HEK293 (cell line): ENCODE data around the gene ABCC3.
A peak's percentile ranks its signal among the peaks of the same experiment; 100 is the strongest.

Experiments used
- BCL11B ChIP-seq: fragments of 450-650 bp; formaldehyde crosslinking; IDR thresholded peaks from 2 replicates; pipeline ENCODE4 v1.5.1; 2016; ENCODE audit warnings: low read depth, missing biosample characterization, missing genetic modification characterization
- HOXD13 ChIP-seq: sonication (generic); formaldehyde crosslinking; IDR thresholded peaks from 2 replicates; pipeline ENCODE4 v1.8.0; 2022; ENCODE audit warnings: missing genetic modification reagents, borderline replicate concordance
- KLF7 ChIP-seq: fragments of 450-650 bp; formaldehyde crosslinking; IDR thresholded peaks from 2 replicates; pipeline ENCODE4 v1.5.1; 2016; ENCODE audit warnings: missing biosample characterization, missing genetic modification characterization, borderline replicate concordance
- SETDB1 ChIP-seq: IDR thresholded peaks from one replicate; pipeline ENCODE4 v1.6.1; 2017; ENCODE audit warnings: mild to moderate bottlenecking, low read length, moderate library complexity, mixed read lengths; ENCODE audit not compliant: insufficient read length
- ZFP69B ChIP-seq: fragments of 450-650 bp; formaldehyde crosslinking; IDR thresholded peaks from 2 replicates; pipeline ENCODE4 v1.5.1; 2016; ENCODE audit warnings: missing biosample characterization, missing genetic modification characterization
- ZNF133 ChIP-seq: fragments of 450-650 bp; formaldehyde crosslinking; IDR thresholded peaks from 2 replicates; pipeline ENCODE4 v1.5.1; 2016; ENCODE audit warnings: missing biosample characterization, missing genetic modification characterization
- ZNF169 ChIP-seq: fragments of 450-650 bp; formaldehyde crosslinking; IDR thresholded peaks from 2 replicates; pipeline ENCODE4 v1.5.1; 2016; ENCODE audit warnings: missing biosample characterization, missing genetic modification characterization
- ZNF184 ChIP-seq: fragments of 450-650 bp; IDR thresholded peaks from 2 replicates; pipeline ENCODE4 v1.5.1; 2018; ENCODE audit warnings: missing biosample characterization, mild to moderate bottlenecking, missing genetic modification characterization
- ZNF266 ChIP-seq: fragments of 450-650 bp; formaldehyde crosslinking; IDR thresholded peaks from 2 replicates; pipeline ENCODE4 v1.5.1; 2016; ENCODE audit warnings: missing biosample characterization, missing genetic modification characterization, low read depth
- ZNF324 ChIP-seq: fragments of 450-650 bp; formaldehyde crosslinking; IDR thresholded peaks from 2 replicates; pipeline ENCODE4 v1.5.1; 2016; ENCODE audit warnings: missing biosample characterization, missing genetic modification characterization
- ZNF366 ChIP-seq: fragments of 450-650 bp; formaldehyde crosslinking; conservative IDR thresholded peaks from 2 replicates; pipeline ENCODE4 v1.5.1; 2016; ENCODE audit warnings: missing biosample characterization, missing genetic modification characterization
- ZNF37A ChIP-seq: fragments of 450-650 bp; IDR thresholded peaks from 2 replicates; pipeline ENCODE4 v1.5.1; 2018; ENCODE audit warnings: missing biosample characterization, missing genetic modification characterization
- ZNF391 ChIP-seq: fragments of 450-650 bp; formaldehyde crosslinking; IDR thresholded peaks from 2 replicates; pipeline ENCODE4 v1.5.1; 2016; ENCODE audit warnings: low read depth, missing biosample characterization, missing genetic modification characterization, borderline replicate concordance
- ZNF426 ChIP-seq: fragments of 450-650 bp; formaldehyde crosslinking; IDR thresholded peaks from 2 replicates; pipeline ENCODE4 v1.5.1; 2017; ENCODE audit warnings: missing biosample characterization, missing genetic modification characterization, mild to moderate bottlenecking, inconsistent platforms, moderate library complexity
- ZNF521 ChIP-seq: fragments of 450-650 bp; formaldehyde crosslinking; IDR thresholded peaks from 2 replicates; pipeline ENCODE4 v1.5.1; 2017; ENCODE audit warnings: missing biosample characterization, mild to moderate bottlenecking, missing genetic modification characterization
- ZNF544 ChIP-seq: fragments of 450-650 bp; formaldehyde crosslinking; IDR thresholded peaks from 2 replicates; pipeline ENCODE4 v1.5.0; 2017; ENCODE audit warnings: missing biosample characterization, missing genetic modification characterization
- ZNF548 ChIP-seq: fragments of 450-650 bp; formaldehyde crosslinking; IDR thresholded peaks from 2 replicates; pipeline ENCODE4 v1.5.1; 2016; ENCODE audit warnings: missing biosample characterization, missing genetic modification characterization
- ZNF571 ChIP-seq: fragments of 450-650 bp; formaldehyde crosslinking; IDR thresholded peaks from 2 replicates; pipeline ENCODE4 v1.5.0; 2017; ENCODE audit warnings: missing biosample characterization, missing genetic modification characterization
- ZNF596 ChIP-seq: fragments of 450-650 bp; IDR thresholded peaks from 2 replicates; pipeline ENCODE4 v1.5.0; 2018; ENCODE audit warnings: missing biosample characterization, mild to moderate bottlenecking, missing genetic modification characterization, moderate library complexity
- ZNF621 ChIP-seq: fragments of 450-650 bp; formaldehyde crosslinking; IDR thresholded peaks from 2 replicates; pipeline ENCODE4 v1.5.1; 2017; ENCODE audit warnings: missing biosample characterization, missing genetic modification characterization
- ZNF670 ChIP-seq: fragments of 450-650 bp; formaldehyde crosslinking; IDR thresholded peaks from 2 replicates; pipeline ENCODE4 v1.5.1; 2016; ENCODE audit warnings: missing biosample characterization, missing genetic modification characterization, low read depth
- ZNF792 ChIP-seq: fragments of 450-650 bp; formaldehyde crosslinking; IDR thresholded peaks from 2 replicates; pipeline ENCODE4 v1.5.1; 2016; ENCODE audit warnings: missing biosample characterization, missing genetic modification characterization
- ZNF837 ChIP-seq: fragments of 450-650 bp; formaldehyde crosslinking; IDR thresholded peaks from 2 replicates; pipeline ENCODE4 v1.5.1; 2016; ENCODE audit warnings: missing biosample characterization, missing genetic modification characterization
- ZSCAN16 ChIP-seq: fragments of 450-650 bp; formaldehyde crosslinking; IDR thresholded peaks from 2 replicates; pipeline ENCODE4 v1.5.1; 2016; ENCODE audit warnings: missing biosample characterization, missing genetic modification characterization
- TF ChIP-seq, protein P1 (sequence below): fragments of 450-650 bp; formaldehyde crosslinking; IDR thresholded peaks from 2 replicates; pipeline ENCODE4 v1.5.1; 2016; ENCODE audit warnings: missing biosample characterization, missing genetic modification characterization
- TF ChIP-seq, protein P2 (sequence below): fragments of 450-650 bp; formaldehyde crosslinking; IDR thresholded peaks from 2 replicates; pipeline ENCODE4 v1.5.1; 2016; ENCODE audit warnings: missing biosample characterization, missing genetic modification characterization
- TF ChIP-seq, protein P3 (sequence below): fragments of 450-650 bp; formaldehyde crosslinking; IDR thresholded peaks from 2 replicates; pipeline ENCODE4 v1.5.1; 2016; ENCODE audit warnings: missing biosample characterization, missing genetic modification characterization
- TF ChIP-seq, protein P4 (sequence below): fragments of 450-650 bp; formaldehyde crosslinking; IDR thresholded peaks from 2 replicates; pipeline ENCODE4 v1.5.1; 2016; ENCODE audit warnings: missing biosample characterization, missing genetic modification characterization
- TF ChIP-seq, protein P5 (sequence below): fragments of 450-650 bp; formaldehyde crosslinking; IDR thresholded peaks from 2 replicates; pipeline ENCODE4 v1.5.1; 2016; ENCODE audit warnings: missing biosample characterization, missing genetic modification characterization, low read depth
- TF ChIP-seq, protein P6 (sequence below): fragments of 450-650 bp; formaldehyde crosslinking; IDR thresholded peaks from 2 replicates; pipeline ENCODE4 v1.5.1; 2016; ENCODE audit warnings: missing biosample characterization, missing genetic modification characterization

ABCC3 gene

DNA sequence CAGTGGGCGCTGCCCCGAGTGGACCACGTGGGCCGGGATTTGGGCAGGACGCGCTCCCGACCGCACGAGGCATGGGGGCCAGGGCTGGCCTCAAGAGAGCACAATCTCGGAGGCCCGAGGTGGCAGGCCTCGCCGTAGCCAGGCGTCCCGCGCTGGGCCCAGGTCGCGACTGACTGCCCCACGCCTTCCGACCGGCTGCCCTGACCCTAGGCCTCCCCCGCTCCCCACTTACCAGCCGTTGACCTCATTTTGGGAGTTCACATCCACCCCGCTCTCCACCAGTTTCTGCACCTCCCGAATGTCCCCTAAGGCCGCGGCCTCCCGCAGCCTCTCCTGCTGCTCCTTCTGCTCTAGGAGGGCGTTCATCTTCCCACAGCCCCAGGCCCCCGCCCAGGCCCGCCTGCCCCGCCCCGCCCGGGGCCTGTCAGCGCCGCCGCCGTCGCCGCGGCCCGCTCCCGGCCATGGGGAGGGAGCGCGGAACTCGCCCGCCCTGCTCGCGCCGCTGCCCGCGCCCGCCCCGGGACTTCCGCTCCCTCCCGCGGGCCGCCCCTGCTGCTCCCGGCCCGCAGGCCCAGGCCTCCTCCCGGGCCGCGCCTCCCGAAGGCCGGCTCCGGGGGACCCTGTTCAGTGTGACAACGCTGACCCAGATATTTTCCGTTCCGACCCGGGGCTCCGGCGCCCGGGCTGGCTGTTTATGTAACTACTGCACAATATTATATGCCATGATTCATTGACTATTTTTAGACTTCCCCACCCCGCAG is 72.8 kb downstream of the ABCC3 start, which contains the start of gene ANKRD40 (continued):
- no peak for TF ChIP-seq ZNF521 (tag by site-specific recombination)
- TF ChIP-seq ZNF133 (tag by site-specific recombination): no peak
- peak; percentile 84 for TF ChIP-seq ZNF324 (tag by site-specific recombination)
- TF ChIP-seq ZNF621 (tag by site-specific recombination): no peak
- TF ChIP-seq, protein P1, sequence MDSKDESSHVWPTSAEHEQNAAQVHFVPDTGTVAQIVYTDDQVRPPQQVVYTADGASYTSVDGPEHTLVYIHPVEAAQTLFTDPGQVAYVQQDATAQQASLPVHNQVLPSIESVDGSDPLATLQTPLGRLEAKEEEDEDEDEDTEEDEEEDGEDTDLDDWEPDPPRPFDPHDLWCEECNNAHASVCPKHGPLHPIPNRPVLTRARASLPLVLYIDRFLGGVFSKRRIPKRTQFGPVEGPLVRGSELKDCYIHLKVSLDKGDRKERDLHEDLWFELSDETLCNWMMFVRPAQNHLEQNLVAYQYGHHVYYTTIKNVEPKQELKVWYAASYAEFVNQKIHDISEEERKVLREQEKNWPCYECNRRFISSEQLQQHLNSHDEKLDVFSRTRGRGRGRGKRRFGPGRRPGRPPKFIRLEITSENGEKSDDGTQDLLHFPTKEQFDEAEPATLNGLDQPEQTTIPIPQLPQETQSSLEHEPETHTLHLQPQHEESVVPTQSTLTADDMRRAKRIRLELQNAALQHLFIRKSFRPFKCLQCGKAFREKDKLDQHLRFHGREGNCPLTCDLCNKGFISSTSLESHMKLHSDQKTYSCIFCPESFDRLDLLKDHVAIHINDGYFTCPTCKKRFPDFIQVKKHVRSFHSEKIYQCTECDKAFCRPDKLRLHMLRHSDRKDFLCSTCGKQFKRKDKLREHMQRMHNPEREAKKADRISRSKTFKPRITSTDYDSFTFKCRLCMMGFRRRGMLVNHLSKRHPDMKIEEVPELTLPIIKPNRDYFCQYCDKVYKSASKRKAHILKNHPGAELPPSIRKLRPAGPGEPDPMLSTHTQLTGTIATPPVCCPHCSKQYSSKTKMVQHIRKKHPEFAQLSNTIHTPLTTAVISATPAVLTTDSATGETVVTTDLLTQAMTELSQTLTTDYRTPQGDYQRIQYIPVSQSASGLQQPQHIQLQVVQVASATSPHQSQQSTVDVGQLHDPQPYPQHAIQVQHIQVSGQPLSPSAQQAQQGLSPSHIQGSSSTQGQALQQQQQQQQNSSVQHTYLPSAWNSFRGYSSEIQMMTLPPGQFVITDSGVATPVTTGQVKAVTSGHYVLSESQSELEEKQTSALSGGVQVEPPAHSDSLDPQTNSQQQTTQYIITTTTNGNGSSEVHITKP (tag by site-specific recombination): no peak; the same call in 1 of the 2 replicates
- no peak for TF ChIP-seq ZNF571
- peak; percentile 73; the same call in 1 of the 2 replicates for TF ChIP-seq ZNF184 (tag by site-specific recombination)
- TF ChIP-seq ZNF837 (tag by site-specific recombination): peak; percentile 68; the same call in 1 of the 2 replicates
- no peak for TF ChIP-seq SETDB1
- peak; percentile 68 for TF ChIP-seq ZFP69B
- TF ChIP-seq, protein P2, sequence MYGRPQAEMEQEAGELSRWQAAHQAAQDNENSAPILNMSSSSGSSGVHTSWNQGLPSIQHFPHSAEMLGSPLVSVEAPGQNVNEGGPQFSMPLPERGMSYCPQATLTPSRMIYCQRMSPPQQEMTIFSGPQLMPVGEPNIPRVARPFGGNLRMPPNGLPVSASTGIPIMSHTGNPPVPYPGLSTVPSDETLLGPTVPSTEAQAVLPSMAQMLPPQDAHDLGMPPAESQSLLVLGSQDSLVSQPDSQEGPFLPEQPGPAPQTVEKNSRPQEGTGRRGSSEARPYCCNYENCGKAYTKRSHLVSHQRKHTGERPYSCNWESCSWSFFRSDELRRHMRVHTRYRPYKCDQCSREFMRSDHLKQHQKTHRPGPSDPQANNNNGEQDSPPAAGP: peak; percentile 94
- TF ChIP-seq ZNF544: no peak
- TF ChIP-seq ZNF169 (tag by site-specific recombination): no peak
- TF ChIP-seq, protein P3, sequence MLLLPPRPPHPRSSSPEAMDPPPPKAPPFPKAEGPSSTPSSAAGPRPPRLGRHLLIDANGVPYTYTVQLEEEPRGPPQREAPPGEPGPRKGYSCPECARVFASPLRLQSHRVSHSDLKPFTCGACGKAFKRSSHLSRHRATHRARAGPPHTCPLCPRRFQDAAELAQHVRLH (tag by site-specific recombination): peak; percentile 49; the same call in 1 of the 2 replicates
- no peak for TF ChIP-seq ZNF37A (tag by site-specific recombination)
- TF ChIP-seq HOXD13 (CRISPR knock-in tag): no peak
- TF ChIP-seq, protein P4, sequence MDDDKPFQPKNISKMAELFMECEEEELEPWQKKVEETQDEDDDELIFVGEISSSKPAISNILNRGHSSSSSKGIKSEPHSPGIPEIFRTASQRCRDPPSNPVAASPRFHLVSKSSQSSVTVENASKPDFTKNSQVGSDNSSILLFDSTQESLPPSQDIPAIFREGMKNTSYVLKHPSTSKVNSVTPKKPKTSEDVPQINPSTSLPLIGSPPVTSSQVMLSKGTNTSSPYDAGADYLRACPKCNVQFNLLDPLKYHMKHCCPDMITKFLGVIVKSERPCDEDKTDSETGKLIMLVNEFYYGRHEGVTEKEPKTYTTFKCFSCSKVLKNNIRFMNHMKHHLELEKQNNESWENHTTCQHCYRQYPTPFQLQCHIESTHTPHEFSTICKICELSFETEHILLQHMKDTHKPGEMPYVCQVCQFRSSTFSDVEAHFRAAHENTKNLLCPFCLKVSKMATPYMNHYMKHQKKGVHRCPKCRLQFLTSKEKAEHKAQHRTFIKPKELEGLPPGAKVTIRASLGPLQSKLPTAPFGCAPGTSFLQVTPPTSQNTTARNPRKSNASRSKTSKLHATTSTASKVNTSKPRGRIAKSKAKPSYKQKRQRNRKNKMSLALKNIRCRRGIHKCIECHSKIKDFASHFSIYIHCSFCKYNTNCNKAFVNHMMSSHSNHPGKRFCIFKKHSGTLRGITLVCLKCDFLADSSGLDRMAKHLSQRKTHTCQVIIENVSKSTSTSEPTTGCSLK (tag by site-specific recombination): no peak
- TF ChIP-seq, protein P5, sequence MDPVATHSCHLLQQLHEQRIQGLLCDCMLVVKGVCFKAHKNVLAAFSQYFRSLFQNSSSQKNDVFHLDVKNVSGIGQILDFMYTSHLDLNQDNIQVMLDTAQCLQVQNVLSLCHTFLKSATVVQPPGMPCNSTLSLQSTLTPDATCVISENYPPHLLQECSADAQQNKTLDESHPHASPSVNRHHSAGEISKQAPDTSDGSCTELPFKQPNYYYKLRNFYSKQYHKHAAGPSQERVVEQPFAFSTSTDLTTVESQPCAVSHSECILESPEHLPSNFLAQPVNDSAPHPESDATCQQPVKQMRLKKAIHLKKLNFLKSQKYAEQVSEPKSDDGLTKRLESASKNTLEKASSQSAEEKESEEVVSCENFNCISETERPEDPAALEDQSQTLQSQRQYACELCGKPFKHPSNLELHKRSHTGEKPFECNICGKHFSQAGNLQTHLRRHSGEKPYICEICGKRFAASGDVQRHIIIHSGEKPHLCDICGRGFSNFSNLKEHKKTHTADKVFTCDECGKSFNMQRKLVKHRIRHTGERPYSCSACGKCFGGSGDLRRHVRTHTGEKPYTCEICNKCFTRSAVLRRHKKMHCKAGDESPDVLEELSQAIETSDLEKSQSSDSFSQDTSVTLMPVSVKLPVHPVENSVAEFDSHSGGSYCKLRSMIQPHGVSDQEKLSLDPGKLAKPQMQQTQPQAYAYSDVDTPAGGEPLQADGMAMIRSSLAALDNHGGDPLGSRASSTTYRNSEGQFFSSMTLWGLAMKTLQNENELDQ: no peak
- TF ChIP-seq, protein P6, sequence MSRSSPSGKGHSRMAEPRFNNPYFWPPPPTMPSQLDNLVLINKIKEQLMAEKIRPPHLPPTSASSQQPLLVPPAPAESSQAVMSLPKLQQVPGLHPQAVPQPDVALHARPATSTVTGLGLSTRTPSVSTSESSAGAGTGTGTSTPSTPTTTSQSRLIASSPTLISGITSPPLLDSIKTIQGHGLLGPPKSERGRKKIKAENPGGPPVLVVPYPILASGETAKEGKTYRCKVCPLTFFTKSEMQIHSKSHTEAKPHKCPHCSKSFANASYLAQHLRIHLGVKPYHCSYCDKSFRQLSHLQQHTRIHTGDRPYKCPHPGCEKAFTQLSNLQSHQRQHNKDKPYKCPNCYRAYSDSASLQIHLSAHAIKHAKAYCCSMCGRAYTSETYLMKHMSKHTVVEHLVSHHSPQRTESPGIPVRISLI (tag by site-specific recombination): no peak
- peak; percentile 59 for TF ChIP-seq ZNF391
- TF ChIP-seq ZNF792 (tag by site-specific recombination): peak; percentile 52; the same call in 1 of the 2 replicates
- no peak for TF ChIP-seq ZNF366 (tag by site-specific recombination)
- no peak for TF ChIP-seq ZNF670 (tag by site-specific recombination)
- no peak for TF ChIP-seq ZNF266 (tag by site-specific recombination)
- TF ChIP-seq KLF7 (tag by site-specific recombination): peak; percentile 87; the same call in 1 of the 2 replicates
- TF ChIP-seq ZSCAN16 (tag by site-specific recombination): no peak
- no peak for TF ChIP-seq ZNF426 (tag by site-specific recombination)
- no peak for TF ChIP-seq BCL11B (tag by site-specific recombination)
- TF ChIP-seq ZNF548 (tag by site-specific recombination): no peak; the same call in 1 of the 2 replicates
- peak; percentile 22; the same call in 1 of the 2 replicates for TF ChIP-seq ZNF596 (tag by site-specific recombination)
